ENCODE results near the gene ARF3.

ARF3 gene

GRCh38 chr12:48957141-48958048 is at the start of gene ARF3:
ARF3 (minus strand) TSS chr12:48957487; CDS start chr12:48941095, 16,392 bp downstream.
- peak; percentile 91 for DNase-seq (ENCODE audit: low spot score)

DNA sequence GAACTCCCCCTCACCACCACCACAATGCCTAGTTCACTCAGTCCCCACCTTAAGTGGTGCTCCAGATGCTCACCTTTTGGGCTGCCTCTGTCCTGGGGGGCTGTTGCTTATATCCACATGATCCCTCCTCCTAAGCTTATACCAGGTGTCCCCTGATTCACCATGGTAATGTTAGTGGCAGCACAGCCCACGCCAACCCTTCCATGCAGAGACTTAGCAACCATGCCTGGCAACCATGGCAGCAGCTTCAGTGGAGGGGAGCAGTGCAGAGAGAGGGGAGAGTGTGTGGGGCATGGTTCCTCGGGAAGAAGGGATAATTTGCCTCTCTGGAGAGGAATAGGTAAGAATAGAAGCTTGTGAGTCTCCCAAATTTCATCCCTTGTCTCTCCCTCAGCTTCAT is 43.1 kb upstream of the ARF3 start:
- DNase-seq (ENCODE audit: low spot score), result no peak

DNA sequence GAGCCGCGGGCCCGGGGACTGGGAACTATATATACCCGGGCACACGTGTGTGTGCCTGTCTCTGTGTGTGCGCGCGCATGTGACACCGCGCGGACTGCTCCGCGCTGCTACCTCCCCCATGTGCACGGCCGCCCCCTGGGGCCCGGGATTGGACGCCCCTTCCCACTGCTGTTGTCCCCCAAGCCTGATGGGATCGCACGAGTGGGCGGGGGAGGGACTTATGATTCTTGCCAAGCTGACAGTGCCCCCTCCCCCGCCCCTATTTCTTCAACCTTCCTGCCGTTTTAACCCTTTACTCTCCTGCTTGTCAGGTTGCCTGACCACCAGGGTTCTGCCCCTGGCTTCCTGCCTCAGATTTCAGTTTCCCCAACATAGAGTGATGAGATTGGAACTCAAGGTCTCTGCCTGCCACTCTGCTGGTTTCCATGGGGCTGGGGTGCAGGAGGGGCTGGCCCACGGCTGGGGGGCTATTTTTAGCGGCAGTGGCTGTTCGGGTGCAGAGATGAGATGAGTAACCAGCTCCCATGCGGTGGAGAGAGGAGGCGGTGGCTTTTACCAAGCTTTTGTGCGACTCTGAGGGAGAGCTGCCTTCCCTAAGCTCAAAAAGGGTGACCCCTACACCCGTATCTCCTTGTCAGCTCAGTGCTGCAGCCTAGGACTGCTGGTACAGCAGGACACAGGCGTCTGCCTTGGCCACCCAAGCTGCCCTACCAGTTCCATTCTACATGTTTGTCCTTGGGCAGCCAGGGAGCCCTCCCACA is 42.3 kb upstream of the ARF3 start, which contains the start of gene DDN:
Gene DDN, minus strand, starts transcription at position 5 of the 761 bp plus-strand sequence. CDS start 88 bp downstream, outside the sequence.
- peak; percentile 80 for DNase-seq (ENCODE audit: low spot score)

GRCh38 chr12:48998497-48999353 is 41.4 kb upstream of the ARF3 start:
- DNase-seq (ENCODE audit: low spot score), result peak; percentile 34

DNA sequence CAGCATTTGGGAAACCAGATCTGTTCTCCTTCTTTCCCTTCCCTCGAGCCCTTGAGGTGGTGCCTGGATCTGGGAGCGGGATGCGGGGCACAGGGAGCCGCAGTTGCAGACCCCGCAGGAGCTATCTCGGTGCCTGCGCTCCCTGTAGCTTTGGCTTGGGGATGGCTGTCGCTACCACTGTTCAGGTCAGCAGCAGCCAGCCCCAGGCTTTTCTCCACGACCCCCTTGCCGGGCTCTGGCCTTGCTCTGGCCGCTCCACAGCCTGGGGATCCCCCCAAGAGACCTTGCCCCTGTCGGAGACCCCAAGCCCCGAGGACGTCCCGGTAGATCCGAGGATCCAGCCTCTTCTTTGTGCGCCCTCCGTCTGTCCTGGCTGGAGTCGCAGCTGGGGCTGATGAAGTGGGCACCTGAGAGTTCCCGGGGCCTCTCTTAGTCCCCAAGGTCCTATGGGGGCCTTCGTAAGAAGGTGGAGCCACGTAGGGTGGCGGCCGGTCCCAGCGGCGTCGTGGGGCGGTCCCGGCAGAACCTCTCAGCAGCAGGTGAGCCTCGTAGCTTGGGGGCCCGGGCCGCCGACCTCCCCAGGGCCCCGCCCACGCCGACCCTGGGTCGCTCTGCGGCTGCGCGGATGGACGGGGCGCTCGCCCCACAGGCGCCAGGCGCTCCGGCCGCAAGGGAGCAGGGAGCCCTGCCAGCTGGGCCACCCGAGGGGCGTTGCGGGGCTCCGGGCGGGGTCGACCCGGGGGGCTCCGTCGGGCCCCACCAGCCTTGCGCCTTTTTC is 40.6 kb upstream of the ARF3 start:
- DNase-seq (ENCODE audit: low spot score), result no peak

- DNase-seq (ENCODE audit: low spot score), result no peak
Measured at GRCh38 chr12:48996794-48997718, 39.8 kb upstream of the ARF3 start.

GRCh38 chr12:48995086-48995879 is 38.0 kb upstream of the ARF3 start:
- peak; percentile 90 for DNase-seq (ENCODE audit: low spot score)

- DNase-seq (ENCODE audit: low spot score), result no peak
Measured at GRCh38 chr12:48994224-48995085, 37.2 kb upstream of the ARF3 start.

DNA sequence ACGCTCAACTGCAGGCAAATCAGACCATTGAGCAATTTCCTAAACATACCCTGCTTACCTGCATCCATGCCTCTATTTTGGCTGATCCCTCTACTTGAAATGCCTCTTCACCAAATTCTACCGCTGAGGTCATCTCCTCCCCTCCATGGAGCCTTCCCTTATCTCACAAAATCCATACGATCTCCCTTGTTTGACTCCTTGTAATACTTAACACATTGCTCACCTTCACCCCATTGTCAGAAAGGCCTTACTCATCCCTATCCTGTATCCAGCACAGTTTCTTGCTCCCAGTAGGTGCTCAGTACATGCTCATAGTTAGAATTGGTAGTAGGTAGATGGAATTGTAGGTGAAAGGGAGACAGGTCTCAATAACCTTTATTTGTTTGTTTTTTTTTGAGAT is 36.5 kb upstream of the ARF3 start:
- DNase-seq (ENCODE audit: low spot score), result no peak

- DNase-seq (ENCODE audit: low spot score), result no peak
Measured at GRCh38 chr12:48991247-48992050, 34.2 kb upstream of the ARF3 start.

- no peak for DNase-seq (ENCODE audit: low spot score)
Measured at GRCh38 chr12:48990552-48990951, 33.3 kb upstream of the ARF3 start.

DNA sequence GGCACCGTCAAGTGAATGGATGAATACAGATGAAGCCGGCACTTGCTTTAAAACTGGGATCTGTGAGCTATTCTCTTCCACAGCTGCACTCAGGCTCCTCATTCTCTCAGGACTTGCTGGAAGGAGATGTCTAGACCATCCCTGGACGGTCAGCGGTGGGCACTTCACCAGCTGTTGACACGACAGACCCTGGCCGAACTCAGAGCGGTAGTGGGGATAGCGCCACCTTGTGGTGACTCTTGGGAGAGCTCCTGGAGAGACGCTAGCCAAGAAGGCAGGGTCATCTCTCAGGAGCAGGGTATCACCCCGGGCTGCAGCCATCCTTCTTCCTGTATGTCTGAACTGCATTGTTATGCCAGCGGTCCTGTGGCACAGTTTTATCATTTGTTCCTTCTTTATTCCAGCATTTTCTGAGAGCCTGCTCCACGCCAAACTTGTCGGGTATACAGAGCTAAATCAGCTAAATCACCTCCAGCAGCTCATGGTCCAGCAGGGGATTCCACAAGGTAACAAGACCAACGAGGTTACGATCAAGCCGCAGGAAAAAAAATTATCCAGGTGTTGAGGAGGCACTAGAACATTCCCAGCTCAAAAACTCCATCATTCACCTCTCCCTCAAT is 30.9 kb upstream of the ARF3 start:
- DNase-seq (ENCODE audit: low spot score), result peak; percentile 41

GRCh38 chr12:48986720-48987291 is 29.5 kb upstream of the ARF3 start:
- no peak for DNase-seq (ENCODE audit: low spot score)

- no peak for DNase-seq (ENCODE audit: low spot score)
Measured at GRCh38 chr12:48985901-48986300, 28.6 kb upstream of the ARF3 start.

- DNase-seq (ENCODE audit: low spot score), result no peak
Measured at GRCh38 chr12:48985475-48985897, 28.2 kb upstream of the ARF3 start.

GRCh38 chr12:48982397-48983080 is 25.3 kb upstream of the ARF3 start:
- DNase-seq (ENCODE audit: low spot score), result no peak
